Measurements from ENCODE around the gene JMJD1C.
"Not testable (repeated sequence)": the region's sequence is repeated elsewhere in the genome, so short reads cannot be mapped to it uniquely, and the experiment has no call there.

JMJD1C gene

GRCh38 chr10:63260860-63261251, 204.9 kb downstream of the JMJD1C start:
- no peak for DNase-seq (ENCODE audit: low read depth)

DNA sequence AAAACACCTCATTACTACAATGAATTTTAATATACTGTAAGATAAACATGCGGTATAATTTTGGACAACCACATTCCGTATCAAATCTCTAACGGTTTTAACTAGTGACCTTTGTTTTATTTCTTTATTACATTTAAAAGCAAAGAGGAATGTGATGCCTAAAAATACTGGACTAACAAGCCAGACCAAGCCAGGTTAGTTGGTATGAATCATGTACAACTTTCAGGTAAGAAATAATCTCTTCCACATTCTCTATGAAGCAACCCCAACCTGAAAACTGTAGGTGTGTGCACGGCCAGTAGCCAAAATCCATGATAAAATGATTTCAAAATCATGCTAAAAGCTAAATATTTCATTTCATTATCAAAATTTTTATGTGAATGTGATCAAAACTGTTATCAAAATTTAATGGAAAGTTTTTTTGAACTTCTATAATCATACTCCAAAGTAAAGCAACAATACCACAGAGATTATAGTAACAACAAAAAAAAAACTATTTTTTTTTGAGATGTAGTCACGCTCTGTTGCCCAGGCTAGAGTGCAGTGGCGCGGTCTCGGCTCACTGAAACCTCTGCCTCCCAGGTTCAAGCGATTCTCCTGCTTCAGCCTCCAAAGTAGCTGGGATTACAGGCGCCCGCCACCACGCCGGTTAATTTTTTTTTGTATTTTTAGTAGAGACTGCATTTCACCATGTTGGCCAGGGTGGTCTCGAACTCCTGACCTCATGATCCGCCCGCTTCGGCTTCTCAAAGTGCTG, 205.5 kb downstream of the JMJD1C start:
- no peak for DNase-seq (ENCODE audit: low read depth)

DNA sequence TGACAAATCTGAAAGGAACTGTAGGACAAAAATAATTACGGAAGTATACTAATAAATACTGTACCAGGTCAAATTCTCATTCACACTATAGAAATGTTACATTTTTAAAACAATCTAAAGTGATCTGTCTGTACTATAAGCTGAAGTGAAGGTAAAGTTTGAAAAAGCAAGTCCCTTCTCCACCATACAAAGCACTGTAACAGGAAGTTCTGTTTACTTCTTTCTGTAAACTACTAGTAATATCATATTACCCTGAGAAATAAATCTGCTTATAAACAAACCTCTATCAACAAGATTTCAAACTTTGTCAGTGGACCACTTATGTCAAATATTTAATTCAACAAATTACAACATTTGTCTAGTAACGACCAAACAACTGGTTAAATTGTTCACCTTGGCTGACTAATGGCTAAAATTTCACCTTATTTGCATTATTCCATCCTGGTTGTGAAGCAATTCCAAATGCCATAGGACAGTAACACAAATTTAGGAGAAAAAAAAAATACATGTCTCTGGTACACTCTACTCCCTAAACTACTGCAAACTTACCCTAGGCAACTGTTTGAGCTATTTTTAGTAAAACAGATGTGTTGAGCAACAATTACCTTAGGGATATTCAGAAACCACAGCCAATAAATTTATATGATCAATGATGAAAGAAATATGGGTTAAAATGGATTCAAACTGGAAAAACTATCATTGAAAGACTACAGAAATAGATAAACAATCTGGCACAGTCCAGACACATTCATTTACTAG, 206.7 kb downstream of the JMJD1C start:
- no peak for DNase-seq (ENCODE audit: low read depth)

- DNase-seq (ENCODE audit: low read depth): no peak
These were observed 208.0 kb downstream of the JMJD1C start for GRCh38 chr10:63257778-63258177.

- DNase-seq (ENCODE audit: low read depth): no peak
These were observed 209.6 kb downstream of the JMJD1C start for GRCh38 chr10:63256009-63256773.

GRCh38 chr10:63255316-63255715, 210.5 kb downstream of the JMJD1C start:
- no peak for DNase-seq (ENCODE audit: low read depth)

DNA sequence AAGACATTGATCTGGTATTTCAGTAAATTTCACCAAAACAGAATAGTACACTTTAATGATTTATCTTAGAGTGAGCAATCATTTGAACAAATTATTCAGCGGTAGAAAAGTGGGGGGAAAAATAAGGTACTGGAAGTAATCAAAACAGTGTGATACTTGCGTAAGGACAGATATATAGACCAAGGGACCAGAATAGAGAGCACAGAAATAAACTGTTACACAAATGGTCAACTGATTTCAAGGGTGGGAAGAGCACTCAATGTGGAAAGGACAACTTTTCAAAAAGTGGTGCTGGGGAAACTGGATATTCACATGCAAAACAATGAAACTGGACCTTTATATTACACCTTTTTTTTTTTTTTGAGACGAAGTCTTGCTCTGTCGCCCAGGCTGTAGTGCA, 212.7 kb downstream of the JMJD1C start:
- DNase-seq (ENCODE audit: low read depth): no peak

GRCh38 chr10:63252095-63252762, 213.5 kb downstream of the JMJD1C start:
- DNase-seq (ENCODE audit: low read depth): no peak

- DNase-seq (ENCODE audit: low read depth): no peak
These were observed 215.7 kb downstream of the JMJD1C start for GRCh38 chr10:63250032-63250431.

- no peak for DNase-seq (ENCODE audit: low read depth)
These were observed 218.0 kb downstream of the JMJD1C start for GRCh38 chr10:63247771-63248170.

GRCh38 chr10:63246356-63246755, 219.4 kb downstream of the JMJD1C start:
- no peak for DNase-seq (ENCODE audit: low read depth)

DNA sequence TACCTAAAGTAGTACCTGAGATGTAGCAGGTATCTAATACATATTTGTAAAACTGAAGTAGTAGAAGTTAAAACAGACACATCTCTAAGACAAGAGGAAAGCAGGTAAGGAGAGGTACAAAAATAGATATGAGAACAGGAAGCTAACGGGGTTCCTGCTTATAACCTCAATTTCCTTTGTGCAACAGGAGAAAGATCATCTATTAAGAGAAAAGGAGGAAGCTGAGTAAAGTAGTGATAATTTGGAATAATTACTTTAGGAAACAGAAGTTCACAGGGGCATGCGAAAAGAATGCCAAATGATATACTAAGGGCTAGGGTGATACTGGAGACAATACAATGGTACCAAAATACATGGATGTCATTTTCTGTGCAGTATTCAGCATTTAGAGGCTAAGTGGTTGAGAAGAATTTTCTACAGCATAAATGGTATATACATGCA, 223.9 kb downstream of the JMJD1C start:
- DNase-seq (ENCODE audit: low read depth): no peak

DNA sequence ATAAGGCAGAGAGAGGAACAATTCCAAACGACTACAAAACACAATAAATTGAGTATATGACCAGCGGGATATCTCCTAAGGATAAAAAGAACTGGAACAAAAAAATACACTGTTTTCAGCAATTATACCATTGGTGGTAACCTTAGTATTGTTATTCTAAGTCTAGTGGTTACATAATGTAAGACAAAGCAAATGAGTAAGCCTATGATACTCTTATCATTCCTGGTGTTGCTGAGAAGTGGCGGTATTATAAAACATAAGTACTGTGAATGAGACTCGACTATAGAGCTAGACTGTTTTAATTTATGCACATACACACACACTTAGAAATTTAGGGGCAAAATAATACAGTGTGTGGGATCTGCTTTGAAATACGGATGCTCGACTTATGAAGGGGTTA, 225.0 kb downstream of the JMJD1C start:
- DNase-seq (ENCODE audit: low read depth): no peak

DNA sequence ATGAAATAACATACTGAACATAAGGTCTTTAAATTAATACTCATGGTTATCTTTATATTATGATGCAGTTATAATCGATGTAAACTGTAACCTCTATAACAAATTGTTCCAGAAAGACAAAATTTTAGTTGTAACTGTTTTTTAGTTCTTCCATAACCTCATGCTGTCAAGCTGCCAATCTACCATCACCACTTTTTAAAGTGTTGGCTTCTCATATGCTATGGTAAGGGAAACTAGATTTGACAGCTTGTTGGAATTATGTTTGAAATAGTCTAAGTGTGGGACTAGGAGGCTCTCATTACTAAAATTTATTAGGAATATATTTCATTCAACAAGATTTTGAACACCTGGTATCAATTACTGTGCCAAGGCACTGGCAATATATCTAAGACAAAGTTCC, 227.3 kb downstream of the JMJD1C start:
- DNase-seq (ENCODE audit: low read depth): no peak

DNA sequence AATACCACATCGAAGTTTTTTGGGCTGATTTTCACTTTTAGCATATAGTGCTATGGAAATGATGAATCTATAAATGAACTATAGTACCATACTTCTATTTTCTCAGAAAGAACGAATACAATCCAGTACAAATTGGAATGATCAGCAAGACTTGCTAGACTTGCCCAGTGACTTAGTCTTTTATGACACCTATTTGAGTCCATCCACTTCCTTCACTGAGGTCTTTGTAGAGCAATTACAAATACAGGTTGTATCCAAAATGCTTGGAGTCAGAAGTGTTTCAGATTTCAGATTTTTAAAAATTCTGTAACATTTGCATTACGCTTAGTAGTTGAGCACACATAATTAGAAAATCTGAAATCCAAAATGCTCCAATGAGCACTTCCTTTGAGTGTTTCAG, 228.4 kb downstream of the JMJD1C start:
- DNase-seq (ENCODE audit: low read depth): no peak

DNA sequence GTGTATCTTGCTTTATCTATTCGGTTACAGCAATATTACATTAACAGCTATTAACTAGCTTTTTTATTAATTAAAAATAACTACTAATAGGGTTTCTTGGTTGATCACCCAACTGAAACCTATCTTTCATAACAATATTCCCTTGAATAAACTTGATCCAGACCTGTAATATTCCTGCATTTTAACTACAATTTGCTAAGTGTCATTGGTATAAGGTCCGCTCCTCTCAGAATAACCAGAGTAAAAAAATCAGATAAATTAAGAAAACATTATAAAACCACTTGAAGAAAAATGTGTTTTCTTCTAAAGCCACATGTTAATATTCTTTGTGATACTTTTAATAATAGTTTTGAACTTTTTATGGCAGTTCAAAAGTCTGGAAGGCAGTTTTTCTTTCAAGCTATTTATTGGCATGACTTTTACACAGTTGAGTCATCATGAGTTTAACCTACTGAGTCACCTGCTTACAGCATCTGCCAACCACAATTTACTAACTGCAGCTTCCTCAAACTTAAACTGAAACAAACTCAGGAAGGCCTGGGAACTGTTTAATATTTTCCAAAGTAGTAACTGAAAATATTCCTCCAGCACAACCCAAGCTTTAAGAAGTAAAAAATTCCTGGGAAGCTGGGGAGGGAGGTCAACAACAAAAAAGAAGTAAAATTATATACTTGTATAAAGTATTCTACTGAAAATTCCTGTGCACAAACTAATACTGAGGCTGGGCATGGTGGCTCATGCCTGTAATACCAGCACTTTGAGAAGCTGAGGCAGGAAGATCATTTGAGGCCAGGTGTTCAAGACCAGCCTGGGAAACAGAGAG, 229.5 kb downstream of the JMJD1C start:
- peak; percentile 80 for DNase-seq (ENCODE audit: low read depth)

DNA sequence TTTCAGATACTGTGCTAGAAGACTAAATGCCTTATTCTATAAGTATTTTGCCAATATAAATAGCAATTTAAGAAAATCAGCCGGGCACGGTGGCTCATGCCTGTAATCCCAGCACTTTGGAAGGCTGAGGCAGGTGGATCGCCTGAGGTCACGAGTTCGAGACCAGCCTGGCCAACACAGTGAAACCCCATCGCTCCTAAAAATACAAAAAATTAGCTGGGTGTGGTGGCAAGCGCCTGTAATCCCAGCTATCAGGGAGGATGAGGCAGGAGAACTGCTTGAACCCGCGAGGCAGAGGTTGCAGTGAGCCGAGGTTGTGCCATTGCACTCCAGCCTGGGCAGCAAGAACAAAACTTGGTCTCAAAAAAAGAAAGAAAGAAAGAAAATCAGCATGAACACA, 230.6 kb downstream of the JMJD1C start:
- not testable (repeated sequence) for DNase-seq (ENCODE audit: low read depth)

- DNase-seq (ENCODE audit: low read depth): no peak
These were observed 236.6 kb downstream of the JMJD1C start for GRCh38 chr10:63229161-63229560.

- no peak for DNase-seq (ENCODE audit: low read depth)
These were observed 237.5 kb downstream of the JMJD1C start for GRCh38 chr10:63228237-63228636.

GRCh38 chr10:63227207-63227895, 238.4 kb downstream of the JMJD1C start:
- no peak for DNase-seq (ENCODE audit: low read depth)

- no peak for DNase-seq (ENCODE audit: low read depth)
These were observed 241.5 kb downstream of the JMJD1C start for GRCh38 chr10:63224241-63224640.

All from GM04503 (cell line).